ENCODE results near the gene SPTLC1.

GRCh38 chr9:92115071-92115858, at the start of gene SPTLC1:
- TF ChIP-seq, protein P1, sequence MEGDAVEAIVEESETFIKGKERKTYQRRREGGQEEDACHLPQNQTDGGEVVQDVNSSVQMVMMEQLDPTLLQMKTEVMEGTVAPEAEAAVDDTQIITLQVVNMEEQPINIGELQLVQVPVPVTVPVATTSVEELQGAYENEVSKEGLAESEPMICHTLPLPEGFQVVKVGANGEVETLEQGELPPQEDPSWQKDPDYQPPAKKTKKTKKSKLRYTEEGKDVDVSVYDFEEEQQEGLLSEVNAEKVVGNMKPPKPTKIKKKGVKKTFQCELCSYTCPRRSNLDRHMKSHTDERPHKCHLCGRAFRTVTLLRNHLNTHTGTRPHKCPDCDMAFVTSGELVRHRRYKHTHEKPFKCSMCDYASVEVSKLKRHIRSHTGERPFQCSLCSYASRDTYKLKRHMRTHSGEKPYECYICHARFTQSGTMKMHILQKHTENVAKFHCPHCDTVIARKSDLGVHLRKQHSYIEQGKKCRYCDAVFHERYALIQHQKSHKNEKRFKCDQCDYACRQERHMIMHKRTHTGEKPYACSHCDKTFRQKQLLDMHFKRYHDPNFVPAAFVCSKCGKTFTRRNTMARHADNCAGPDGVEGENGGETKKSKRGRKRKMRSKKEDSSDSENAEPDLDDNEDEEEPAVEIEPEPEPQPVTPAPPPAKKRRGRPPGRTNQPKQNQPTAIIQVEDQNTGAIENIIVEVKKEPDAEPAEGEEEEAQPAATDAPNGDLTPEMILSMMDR (IDR thresholded peaks at IDR 0.05; ENCODE audit: low read depth, low read length) = no peak
- TF ChIP-seq EZH2phosphoT487 (IDR thresholded peaks at IDR 0.05; ENCODE audit: low read depth) = no peak

Data from OCI-LY3 (cell line).